ENCODE results near the gene PYGL.
"Not testable (repeated sequence)": the region's sequence is repeated elsewhere in the genome, so short reads cannot be mapped to it uniquely, and the experiment has no call there.

The PYGL gene

DNA sequence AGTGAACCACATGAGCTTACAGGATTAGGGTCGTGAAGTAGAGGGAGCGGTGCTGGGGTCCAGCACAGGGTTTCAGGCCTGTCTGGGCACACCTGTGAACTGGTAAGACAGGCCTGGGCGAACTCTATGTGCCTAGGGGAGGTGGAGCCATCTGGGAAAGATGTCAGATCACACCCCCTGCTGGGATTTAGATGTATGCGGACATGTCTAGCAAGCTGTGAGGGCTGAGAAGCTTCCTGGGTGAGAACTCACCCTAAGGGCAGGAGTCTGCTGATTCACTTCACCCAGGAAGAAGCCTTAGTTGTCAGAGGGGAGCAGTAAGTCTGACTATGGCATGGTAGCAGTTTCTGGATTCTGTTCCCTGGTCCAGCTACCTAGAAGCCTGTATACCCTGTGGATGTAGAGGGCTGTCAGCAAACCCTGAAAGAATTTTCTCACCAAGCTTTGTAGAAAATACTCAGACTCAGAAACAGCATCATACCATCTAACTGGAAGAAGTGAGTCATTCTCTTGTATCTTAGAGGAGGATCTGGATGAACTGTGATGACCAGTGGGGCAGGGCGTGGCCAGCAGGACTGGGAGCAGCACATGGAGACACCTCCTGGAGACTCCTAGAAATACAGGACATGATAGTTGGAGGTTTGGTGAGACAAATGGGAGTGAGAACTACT is 11.2 kb upstream of the PYGL start:
- no peak overlapping the region for H3K4me3 ChIP-seq (ENCODE audit: low read depth, low read length)

- no peak overlapping the region for H3K4me3 ChIP-seq (ENCODE audit: low read depth, low read length)
Measured at GRCh38 chr14:50954811-50955372, 10.6 kb upstream of the PYGL start.

GRCh38 chr14:50953502-50953901 is 9.2 kb upstream of the PYGL start:
- no peak overlapping the region for H3K4me3 ChIP-seq (ENCODE audit: low read depth, low read length)

DNA sequence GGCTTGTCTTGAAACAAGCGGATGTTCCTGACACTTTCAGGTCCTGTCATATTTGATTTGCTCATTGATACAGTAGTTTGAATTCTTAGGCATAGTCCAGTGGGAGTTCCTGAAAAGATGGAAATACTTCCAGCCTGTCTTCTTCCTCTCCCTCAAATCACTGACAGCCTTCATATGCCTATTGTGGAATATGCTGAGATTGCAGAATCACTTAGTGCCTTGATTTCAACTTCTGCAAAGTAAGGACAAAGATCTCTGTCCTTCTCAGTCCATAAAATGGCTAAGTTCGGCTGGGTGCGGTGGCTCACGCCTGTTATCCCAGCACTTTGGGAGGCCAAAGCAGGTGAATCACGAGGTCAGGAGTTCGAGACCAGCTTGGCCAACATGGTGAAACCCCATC is 6.7 kb upstream of the PYGL start:
- no peak overlapping the region for H3K4me3 ChIP-seq (ENCODE audit: low read depth, low read length)

DNA sequence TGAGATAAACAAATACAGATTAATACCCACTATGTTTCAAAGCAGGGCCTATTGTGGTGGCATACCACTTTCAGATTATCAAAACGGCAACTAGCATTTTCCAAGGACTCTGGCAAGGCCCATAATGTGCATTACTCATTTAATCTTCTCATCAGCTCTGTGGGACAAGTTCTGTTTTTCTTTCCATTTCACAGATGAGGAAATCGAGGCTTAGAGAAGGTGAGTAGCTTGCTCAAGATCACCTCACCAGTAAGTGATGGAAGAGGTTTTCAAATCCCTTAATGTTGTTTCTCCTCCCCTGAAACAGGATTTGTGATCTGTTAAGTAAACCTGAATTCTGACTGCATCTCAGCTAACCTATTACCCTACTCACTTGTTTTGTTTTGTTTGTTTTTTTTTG is 3.9 kb upstream of the PYGL start:
- no peak overlapping the region for H3K4me3 ChIP-seq (ENCODE audit: low read depth, low read length)

GRCh38 chr14:50947446-50947845 is 3.2 kb upstream of the PYGL start:
- H3K4me3 ChIP-seq (ENCODE audit: low read depth, low read length) = no peak overlapping the region

GRCh38 chr14:50946234-50946935 is 2.1 kb upstream of the PYGL start:
- H3K4me3 ChIP-seq (ENCODE audit: low read depth, low read length) = no peak overlapping the region

GRCh38 chr14:50944647-50945413 is 547 bp upstream of the PYGL start:
- H3K4me3 ChIP-seq (ENCODE audit: low read depth, low read length) = peak overlapping the region; percentile 82

DNA sequence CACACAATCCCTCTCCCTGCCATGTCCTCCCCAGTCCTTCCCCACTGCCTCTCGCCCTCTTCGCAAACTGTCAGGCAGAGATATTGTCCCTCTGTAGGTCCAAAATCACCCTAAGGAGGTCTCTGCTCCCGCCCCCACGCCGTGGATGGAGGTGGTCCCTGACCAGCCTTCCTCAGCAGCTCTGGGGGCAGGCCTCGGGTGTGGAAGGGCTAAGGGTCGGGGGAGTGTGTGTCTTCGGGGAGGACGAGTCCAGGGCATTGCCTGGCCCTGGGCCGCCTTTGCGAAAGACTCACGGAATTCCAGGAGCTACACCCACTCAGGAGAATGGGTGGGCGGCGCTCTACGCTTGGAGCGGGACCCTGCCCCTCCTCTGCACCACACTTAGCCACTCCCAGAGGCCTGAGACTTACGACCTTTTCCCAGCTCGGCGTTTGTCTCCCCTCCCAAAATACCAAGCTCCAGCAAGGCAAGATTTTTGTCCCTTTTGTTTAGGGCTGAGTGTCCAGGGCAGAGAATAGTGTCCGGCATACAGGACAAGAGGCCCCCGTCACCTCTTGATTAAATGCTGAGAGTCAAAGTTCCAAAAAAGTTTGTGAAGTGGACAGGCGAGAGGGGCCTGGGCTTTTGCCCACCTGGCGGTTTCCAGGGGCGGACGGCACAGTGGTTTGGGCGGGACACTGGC is 881 bp downstream of the PYGL start:
- peak overlapping the region; percentile 82 for H3K4me3 ChIP-seq (ENCODE audit: low read depth, low read length)

DNA sequence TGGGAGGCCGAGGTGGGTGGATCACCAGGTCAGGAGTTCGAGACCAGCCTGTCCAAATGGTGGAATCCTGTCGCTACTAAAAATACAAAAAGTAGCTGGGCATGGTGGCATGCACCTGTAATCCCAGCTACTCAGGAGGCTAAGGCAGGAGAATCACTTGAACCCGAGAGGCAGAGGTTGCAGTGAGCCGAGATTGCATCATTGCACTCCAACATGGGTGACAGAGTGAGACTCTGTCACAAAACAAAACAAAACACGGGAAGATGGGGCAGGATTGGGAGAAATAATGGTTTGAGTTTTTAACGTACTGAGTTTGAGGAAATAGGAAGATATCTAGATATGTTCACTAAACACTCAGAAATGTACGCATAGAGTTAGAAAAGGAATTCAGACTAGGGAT is 2.6 kb downstream of the PYGL start:
- not testable (repeated sequence) for H3K4me3 ChIP-seq (ENCODE audit: low read depth, low read length)

GRCh38 chr14:50941151-50941550 is 3.1 kb downstream of the PYGL start:
- H3K4me3 ChIP-seq (ENCODE audit: low read depth, low read length) = no peak overlapping the region

- H3K4me3 ChIP-seq (ENCODE audit: low read depth, low read length) = no peak overlapping the region
Measured at GRCh38 chr14:50937800-50938199, 6.5 kb downstream of the PYGL start.

DNA sequence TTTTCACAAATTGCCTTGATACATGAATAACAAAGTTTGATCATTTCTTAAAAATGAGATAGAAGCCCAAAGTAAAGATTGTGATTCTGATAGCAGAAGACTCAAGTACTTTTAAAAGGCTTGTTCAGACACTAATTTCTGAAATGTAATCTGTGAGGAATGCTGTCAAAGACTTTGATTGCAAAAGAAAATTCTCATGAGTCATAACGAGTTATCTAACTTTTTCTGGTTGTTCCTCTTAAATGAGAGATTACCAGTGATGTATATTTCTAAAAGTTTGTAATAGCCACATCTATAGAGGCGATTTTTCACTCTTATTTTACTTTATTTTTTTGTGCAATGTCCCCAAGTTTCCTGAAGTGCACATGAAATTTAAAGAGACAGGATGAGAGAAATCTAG is 7.0 kb downstream of the PYGL start:
- H3K4me3 ChIP-seq (ENCODE audit: low read depth, low read length) = no peak overlapping the region

GRCh38 chr14:50936882-50937281 is 7.4 kb downstream of the PYGL start:
- H3K4me3 ChIP-seq (ENCODE audit: low read depth, low read length) = no peak overlapping the region

DNA sequence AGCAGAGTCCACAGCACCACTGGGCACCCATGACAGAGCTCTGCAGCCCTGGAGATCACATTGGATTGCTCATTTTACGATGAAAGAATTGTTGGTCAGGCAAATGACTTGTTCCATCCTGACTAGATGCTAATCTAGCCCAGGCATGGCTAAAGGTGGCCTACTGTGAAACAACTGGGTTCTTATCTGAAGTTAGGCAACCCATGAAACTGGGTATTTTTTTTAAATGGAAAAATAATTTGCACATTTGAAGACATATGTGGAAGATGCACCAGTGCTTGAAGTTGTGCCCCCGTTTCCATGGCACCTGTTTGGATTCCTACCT is 8.3 kb downstream of the PYGL start:
- no peak overlapping the region for H3K4me3 ChIP-seq (ENCODE audit: low read depth, low read length)

DNA sequence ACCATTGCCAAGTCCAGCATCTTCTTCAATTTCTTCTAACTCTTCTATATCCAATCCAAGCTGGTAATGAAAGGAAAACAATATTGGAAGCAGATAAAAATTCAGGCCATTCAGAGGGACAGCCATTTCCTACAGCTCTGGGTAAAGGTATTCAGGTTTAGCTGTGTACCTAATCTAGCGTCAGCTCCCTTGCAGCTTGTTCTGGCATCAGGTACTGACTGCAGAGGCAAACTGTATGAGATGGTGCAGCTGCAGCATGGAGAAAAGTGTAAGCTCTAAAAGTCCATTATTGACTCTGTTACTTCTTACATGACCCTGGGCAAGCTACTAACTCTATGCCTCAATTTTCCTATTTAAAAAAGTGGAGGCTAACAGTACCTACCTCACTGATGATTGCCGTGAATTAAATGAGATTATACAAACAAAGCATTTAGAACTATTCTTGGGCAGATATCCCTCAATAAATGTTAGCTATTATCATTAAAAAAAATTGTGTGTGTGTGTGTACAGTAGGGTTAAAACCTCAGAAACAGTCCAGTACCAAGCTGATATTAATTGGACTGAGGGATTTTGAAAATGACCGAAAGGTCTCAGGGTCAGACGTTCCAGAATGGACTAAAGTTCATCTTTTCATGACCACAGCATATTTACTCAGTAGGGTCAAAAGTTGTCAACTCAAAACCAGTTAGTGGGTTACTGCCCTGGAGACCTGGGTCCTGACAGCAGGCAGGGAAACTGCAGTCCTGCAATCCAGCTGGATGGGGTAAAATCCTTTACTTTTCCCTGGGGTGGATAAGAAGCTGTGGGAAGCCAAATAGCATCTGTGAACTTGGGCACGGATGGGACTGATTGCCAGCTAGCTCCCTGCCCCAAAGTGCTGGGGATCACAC is 8.9 kb downstream of the PYGL start:
- no peak overlapping the region for H3K4me3 ChIP-seq (ENCODE audit: low read depth, low read length)

GRCh38 chr14:50932592-50933495 is 11.4 kb downstream of the PYGL start:
- H3K4me3 ChIP-seq (ENCODE audit: low read depth, low read length) = no peak overlapping the region

DNA sequence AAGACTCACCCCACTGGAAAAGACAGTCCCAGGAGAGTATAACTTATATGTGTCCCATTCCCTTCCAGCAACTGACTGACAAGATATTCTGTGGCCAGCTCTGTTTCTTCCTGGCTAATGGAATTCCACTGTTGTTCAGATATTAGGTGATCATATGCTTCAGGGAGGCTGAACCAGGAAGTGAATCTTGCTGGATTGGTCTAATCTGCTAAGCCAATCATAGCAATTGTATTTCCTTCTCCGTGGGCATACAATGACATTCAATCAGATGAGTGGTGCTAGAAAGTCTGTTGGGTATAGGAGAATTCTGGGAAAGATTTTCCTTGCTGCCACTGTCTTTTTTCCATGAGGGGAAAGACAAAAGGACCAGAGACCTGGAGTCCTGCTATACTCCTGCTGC is 12.1 kb downstream of the PYGL start:
- no peak overlapping the region for H3K4me3 ChIP-seq (ENCODE audit: low read depth, low read length)

GRCh38 chr14:50931559-50931958 is 12.7 kb downstream of the PYGL start:
- no peak overlapping the region for H3K4me3 ChIP-seq (ENCODE audit: low read depth, low read length)
